K562 (cell line): ENCODE measurements around the gene PLP2. TPM values are rescaled to one million over a fixed set of nuclear protein-coding genes. Genes with fewer than 3 reads are reported as not detected.

ENCODE experiments used
- ATAC-seq: fragments of 200-7000 bp; cut with Tn5 transposase; 3 replicates; pipeline ENCODE4 v1.9.1; 2020; ENCODE audit warnings: moderate library complexity
- BruUV-seq: library from RNA; stranded (reverse); fragments of 400-500 nt; replicated peaks from 2 replicates; lab custom pipeline; 2021; lab: Mats Ljungman, UMichigan
- CTCF ChIA-PET: fragments of 300-600 bp; formaldehyde crosslinking; extraction: SDS; loops from one replicate; lab custom pipeline; 2021; ENCODE audit warnings: low intra/inter-chr PET ratio; lab: Yijun Ruan, JAX
- POLR2A ChIA-PET: fragments of 300-600, 350-650 bp; sonication (Branson Sonifier 250); formaldehyde crosslinking; extraction: SDS; loops from one replicate; lab custom pipeline; 2021; ENCODE audit warnings: antibody characterized with exemption, inconsistent platforms; lab: Yijun Ruan, JAX
- DNase-seq, 4 experiments: peaks; one replicate each; pipeline versions ENCODE4 v3.0.0 to v3.0.0-alpha.2; 2011 to 2018; ENCODE audit warnings: low spot score in 3 of 4, mixed read lengths in 3 of 4; ENCODE audit errors: extremely low read depth in 1 of 4
- FAIRE-seq: peaks from 2 replicates; lab custom pipeline; 2011; peaks lifted over from hg19 to GRCh38; lab: Jason Lieb, UNC
- H2AFZ ChIP-seq: 2 replicates; pipeline ENCODE4 v1.6.0; 2011; ENCODE audit warnings: low read depth, low read length, control low read depth, inconsistent platforms
- H3K27ac ChIP-seq: fragments of 200-600 bp; 3 replicates; pipeline ENCODE4 v1.8.0; 2011; ENCODE audit warnings: low read depth, mild to moderate bottlenecking, control low read depth, inconsistent platforms, low read length, moderate library complexity, mixed read lengths; ENCODE audit errors: extremely low read depth
- H3K27me3 ChIP-seq, 2 experiments: fragments of 300-600 bp in 1 of 2; 2 replicates in 1 of 2; 3 replicates in 1 of 2; pipeline versions ENCODE4 v1.6.0 to v1.8.0; 2011; ENCODE audit warnings: inconsistent platforms in 2 of 2, low read length in 2 of 2, mild to moderate bottlenecking in 1 of 2, mixed read lengths in 1 of 2, moderate library complexity in 1 of 2; ENCODE audit not compliant: control insufficient read depth in 2 of 2, insufficient read depth in 2 of 2
- H3K36me3 ChIP-seq: fragments of 300-600 bp; 3 replicates; pipeline ENCODE4 v1.8.0; 2011; ENCODE audit warnings: mild to moderate bottlenecking, low read length, inconsistent platforms; ENCODE audit not compliant: control insufficient read depth, insufficient read depth
- H3K4me1 ChIP-seq, 2 experiments: fragments of 200-600 bp in 1 of 2; replicated peaks in 1 of 2; 2 replicates in 1 of 2; 3 replicates in 1 of 2; pipeline versions ENCODE4 v1.5.1 to v1.8.0; 2011; ENCODE audit warnings: inconsistent platforms in 2 of 2, low read length in 2 of 2, mild to moderate bottlenecking in 1 of 2, mixed read lengths in 1 of 2, moderate library complexity in 1 of 2; ENCODE audit not compliant: control insufficient read depth in 2 of 2, insufficient read depth in 2 of 2
- H3K4me2 ChIP-seq: 2 replicates; pipeline ENCODE4 v1.6.1; 2011; ENCODE audit warnings: low read length, control low read depth, inconsistent platforms, mixed read lengths; ENCODE audit not compliant: insufficient read depth
- H3K4me3 ChIP-seq: fragments of 200-600 bp; sonication (generic), shearing (Covaris generic); 2 replicates; pipeline ENCODE4 v1.5.1; 2016; ENCODE audit warnings: control low read depth, inconsistent platforms
- H3K79me2 ChIP-seq: fragments of 200-600 bp; 3 replicates; pipeline ENCODE4 v1.8.0; 2011; ENCODE audit warnings: low read length, inconsistent platforms; ENCODE audit not compliant: control insufficient read depth, insufficient read depth
- H3K9ac ChIP-seq, 2 experiments: 2 replicates each; pipeline versions ENCODE4 v1.6.0 to v1.6.1; 2011; ENCODE audit warnings: low read depth in 2 of 2, low read length in 2 of 2, control low read depth in 1 of 2, inconsistent platforms in 1 of 2, mild to moderate bottlenecking in 1 of 2, mixed read lengths in 1 of 2; ENCODE audit not compliant: insufficient read depth in 1 of 2
- H3K9me1 ChIP-seq: one replicate; pipeline ENCODE4 v1.6.0; 2011; ENCODE audit warnings: inconsistent platforms, mild to moderate bottlenecking, low read length, moderate library complexity; ENCODE audit not compliant: control insufficient read depth, insufficient read depth
- H3K9me3 ChIP-seq: replicated peaks from 2 replicates; pipeline ENCODE4 v1.5.1; 2011; ENCODE audit warnings: low read depth, low read length, inconsistent platforms; ENCODE audit not compliant: control insufficient read depth, insufficient read depth
- H4K20me1 ChIP-seq: replicated peaks from 2 replicates; pipeline ENCODE4 v1.6.1; 2011; ENCODE audit warnings: low read length, inconsistent platforms, mixed read lengths; ENCODE audit not compliant: control insufficient read depth, insufficient read depth
- FOXK2 ChIP-seq, 2 experiments: fragments of 450-650 bp; IDR thresholded peaks in 1 of 2; conservative IDR thresholded peaks in 1 of 2; 2 replicates each; pipeline ENCODE4 v1.6.1; 2016; ENCODE audit warnings: low read depth in 2 of 2, mild to moderate bottlenecking in 1 of 2
- GATAD2A ChIP-seq: fragments of 450-650 bp; IDR thresholded peaks from 2 replicates; pipeline ENCODE4 v1.6.1; 2017
- GATAD2B ChIP-seq: fragments of 450-650 bp; IDR thresholded peaks from 2 replicates; pipeline ENCODE4 v1.6.1; 2017; ENCODE audit warnings: mild to moderate bottlenecking, borderline replicate concordance
- HNRNPLL ChIP-seq: fragments of 200-400 bp; formaldehyde crosslinking; IDR thresholded peaks from 2 replicates; pipeline ENCODE4 v1.6.1; 2017; ENCODE audit warnings: low read length, low read depth, mild to moderate bottlenecking; ENCODE audit not compliant: poor library complexity, severe bottlenecking
- JUNB ChIP-seq: fragments of 450-650 bp; formaldehyde crosslinking; conservative IDR thresholded peaks from 2 replicates; pipeline ENCODE4 v1.4.0; 2020; ENCODE audit warnings: mild to moderate bottlenecking
- KDM2B ChIP-seq: fragments of 250-450 bp; sonication (Bioruptor Pico); IDR thresholded peaks from 2 replicates; pipeline ENCODE4 v1.8.0; 2021; ENCODE audit warnings: mild to moderate bottlenecking, moderate library complexity
- KLF6 ChIP-seq: fragments of 250-450 bp; sonication (Bioruptor Pico); IDR thresholded peaks from 2 replicates; pipeline ENCODE4 v1.4.0; 2020; ENCODE audit warnings: mild to moderate bottlenecking, moderate library complexity, borderline replicate concordance
- NFXL1 ChIP-seq: fragments of 450-650 bp; formaldehyde crosslinking; IDR thresholded peaks from 2 replicates; pipeline ENCODE4 v1.4.0; 2021; ENCODE audit warnings: mild to moderate bottlenecking
- PCBP2 ChIP-seq: fragments of 200-400 bp; formaldehyde crosslinking; IDR thresholded peaks from 2 replicates; pipeline ENCODE4 v1.6.1; 2018; ENCODE audit warnings: low read length, low read depth, mild to moderate bottlenecking, moderate library complexity; ENCODE audit not compliant: poor library complexity, severe bottlenecking
- POLR2AphosphoS2 ChIP-seq: IDR thresholded peaks from 2 replicates; pipeline ENCODE4 v1.6.1; 2012; ENCODE audit warnings: low read length, improper control_type of control experiment
- PRDM10 ChIP-seq: fragments of 450-650 bp; IDR thresholded peaks from 2 replicates; pipeline ENCODE4 v1.6.1; 2018; ENCODE audit not compliant: partially characterized antibody
- SAFB ChIP-seq: fragments of 200-400 bp; formaldehyde crosslinking; IDR thresholded peaks from 2 replicates; pipeline ENCODE4 v1.6.1; 2017; ENCODE audit warnings: low read depth, low read length, borderline replicate concordance
- ZNF395 ChIP-seq: fragments of 200-800 bp; sonication (Bioruptor generic); IDR thresholded peaks from 2 replicates; pipeline ENCODE4 v1.6.1; 2017; ENCODE audit warnings: missing genetic modification characterization, missing compliant biosample characterization
- WGBS: fragments of 100-300 bp; shearing (Covaris generic); methylation state at CpG from one replicate; pipeline ENCODE4 v1.1.6; 2016; ENCODE audit warnings: low coverage, mixed read lengths; ENCODE audit not compliant: insufficient coverage; ENCODE audit errors: missing lambda C conversion rate; 5-methylcytosine and 5-hydroxymethylcytosine counted together
- in situ Hi-C: fragments of 300-500 bp; cut with MboI; formaldehyde crosslinking; loops from 4 replicates; pipeline ENCODE4 v1.15.0; 2018; ENCODE audit warnings: inconsistent platforms, mixed read lengths
- intact Hi-C: fragments of 100-400 bp; cut with micrococcal nuclease; formaldehyde crosslinking; loops from 2 replicates; pipeline ENCODE4 v1.14.2; 2022
- polyA plus RNA-seq, 8 experiments: library from polyadenylated mRNA; depleted of rRNA in 4 of 8; stranded (reverse) in 5 of 8; unstranded in 3 of 8; fragments of >200 nt; fragmentation: Nextera tagmentation in 2 of 8; fragmentation: Illumina TruSeq in 1 of 8; extraction: Ambion mirVana in 2 of 8; extraction: Trizol in 1 of 8; gene quantifications; 2 replicates each; pipeline versions ENCODE4 v1.2.1 to v1.2.3, GENCODE V29; 2011 to 2014; ENCODE audit warnings: inconsistent platforms in 1 of 8, missing spikeins in 1 of 8
- total RNA-seq, 7 experiments: library from RNA; depleted of rRNA in 6 of 7; stranded (reverse); fragments of >200 nt in 6 of 7; fragmentation: Illumina TruSeq in 2 of 7; extraction: Trizol in 2 of 7; gene quantifications; 2 replicates each; pipeline versions ENCODE4 v1.2.1 to v1.2.3, GENCODE V29; 2011 to 2021; ENCODE audit warnings: low replicate concordance in 1 of 7

PLP2 gene
- total and polyA plus RNA-seq, 9 of the 15 experiments (the other 6 are each of a cell fraction or from before 2014, with no cell fraction given), result 34.7 to 236 (median 112) TPM

DNA sequence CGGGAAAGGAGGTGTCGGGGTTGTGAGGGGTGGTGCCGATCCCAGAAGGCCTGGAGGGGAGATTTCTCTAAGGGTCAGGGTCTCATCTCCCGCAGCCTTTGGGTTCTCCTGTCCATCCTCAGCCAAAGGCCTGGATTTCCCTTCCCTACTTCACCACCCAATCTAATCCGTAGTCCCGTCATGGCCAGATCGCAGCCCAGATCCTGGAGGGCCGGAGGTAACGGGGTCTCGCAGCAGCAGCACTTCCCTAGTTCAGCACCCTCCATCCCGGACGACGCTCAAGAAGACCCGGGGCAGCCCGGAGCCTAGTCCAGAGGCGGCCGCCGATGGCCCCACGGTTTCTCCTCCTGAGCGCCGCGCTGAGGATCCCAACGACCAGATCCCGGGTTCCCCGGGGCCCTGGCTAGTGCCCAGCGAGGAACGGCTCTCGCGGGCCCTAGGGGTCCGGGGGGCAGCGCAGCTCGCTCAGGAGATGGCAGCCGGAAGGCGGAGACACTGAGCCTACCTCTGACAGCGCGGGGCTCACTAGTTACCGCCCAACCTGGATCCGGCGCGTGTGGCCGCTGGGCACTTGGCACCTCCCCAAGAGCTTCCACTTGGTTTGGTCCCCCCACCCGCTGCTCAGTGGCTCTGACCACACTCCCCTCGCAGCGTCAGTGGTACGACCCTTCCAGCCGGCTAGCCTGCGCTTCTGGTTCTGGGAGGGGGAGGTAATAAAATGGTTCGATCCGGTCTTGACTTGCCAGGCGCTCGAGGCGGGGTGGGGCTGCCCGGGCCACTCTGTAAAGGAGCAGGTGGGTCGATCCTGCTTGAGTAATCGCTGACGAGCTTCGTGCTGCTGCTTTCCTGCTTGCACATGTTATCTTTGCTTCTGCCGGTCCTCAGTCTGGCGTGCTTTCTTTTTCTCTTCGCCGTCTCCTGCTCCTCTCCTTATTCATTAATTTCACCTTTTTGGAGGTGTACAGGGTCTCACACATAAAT is 5.5 kb upstream of the PLP2 start:
- Histone ChIP-seq H3K27me3 (no peaks in the 10 kb centered on the region), H3K4me2 (peak overlapping the region; percentile 81), H4K20me1 (no peaks in the 10 kb centered on the region), H3K9me1 (no peaks in the 10 kb centered on the region), H3K4me1 (peaks cover 45 to 56% of the 10 kb centered on the region in 2 experiments), H3K4me3 (no peak overlapping the region; the same call in 1 of the 2 replicates), H3K9me3 (no peaks in the 10 kb centered on the region), H3K27ac (peak overlapping the region; percentile 86), H3K9ac (peak overlapping the region; percentile 87 to 89), H2AFZ (peak overlapping the region; percentile 86), H3K79me2 (peaks cover 13% of the 10 kb centered on the region; the same call in 1 of the 3 replicates), H3K36me3 (no peaks in the 10 kb centered on the region)
- FAIRE-seq (no peak), ATAC-seq (peak; percentile 37), DNase-seq (peak; percentile 49 to 69 (median 61))
- no TSS peak for BruUV-seq
- ChIA-PET POLR2A (interaction anchor here (1.0 to 2.1 kb wide), 3 partner anchors 8 to 11 kb away, joined by 3 to 8 read pairs (median 5); no protein-coding TSS in a partner anchor), CTCF (no interaction called here)
- in situ Hi-C loops (no loop called here), intact Hi-C loops (no loop called here)
- 66% methylated on average over 28 of the region's 61 CpGs for WGBS
- TF ChIP-seq KLF6 (no peak), GATAD2A (no peak), HNRNPLL (peak; percentile 6), FOXK2 (conservative IDR thresholded peaks at IDR 0.05 in 1 of 2, IDR thresholded peaks at IDR 0.05 in 1 of 2; ENCODE audit: low read depth in 2 of 2) (peak in 1 of 2 experiments; percentile 97; a peak in 2 of 4 replicates), ZNF395 (CRISPR knock-in tag) (0 out of 2 replicates have a peak, but pooled peaks have one; percentile 25), POLR2AphosphoS2 (no peak), KDM2B (no peak), PRDM10 (peak; percentile 99), NFXL1 (CRISPR knock-in tag) (no peak), JUNB (CRISPR knock-in tag) (no peak), SAFB (no peak), GATAD2B (no peak), PCBP2 (no peak)
